ENCODE results near the gene PEX11A. TPM values are rescaled to one million over a fixed set of nuclear protein-coding genes. Genes with fewer than 3 reads are reported as not detected.

The PEX11A gene
- total and polyA plus RNA-seq, 2 of the 8 experiments (the other 6 are each of a cell fraction or from before 2014, with no cell fraction given), result 2.9 to 3.0 TPM

DNA sequence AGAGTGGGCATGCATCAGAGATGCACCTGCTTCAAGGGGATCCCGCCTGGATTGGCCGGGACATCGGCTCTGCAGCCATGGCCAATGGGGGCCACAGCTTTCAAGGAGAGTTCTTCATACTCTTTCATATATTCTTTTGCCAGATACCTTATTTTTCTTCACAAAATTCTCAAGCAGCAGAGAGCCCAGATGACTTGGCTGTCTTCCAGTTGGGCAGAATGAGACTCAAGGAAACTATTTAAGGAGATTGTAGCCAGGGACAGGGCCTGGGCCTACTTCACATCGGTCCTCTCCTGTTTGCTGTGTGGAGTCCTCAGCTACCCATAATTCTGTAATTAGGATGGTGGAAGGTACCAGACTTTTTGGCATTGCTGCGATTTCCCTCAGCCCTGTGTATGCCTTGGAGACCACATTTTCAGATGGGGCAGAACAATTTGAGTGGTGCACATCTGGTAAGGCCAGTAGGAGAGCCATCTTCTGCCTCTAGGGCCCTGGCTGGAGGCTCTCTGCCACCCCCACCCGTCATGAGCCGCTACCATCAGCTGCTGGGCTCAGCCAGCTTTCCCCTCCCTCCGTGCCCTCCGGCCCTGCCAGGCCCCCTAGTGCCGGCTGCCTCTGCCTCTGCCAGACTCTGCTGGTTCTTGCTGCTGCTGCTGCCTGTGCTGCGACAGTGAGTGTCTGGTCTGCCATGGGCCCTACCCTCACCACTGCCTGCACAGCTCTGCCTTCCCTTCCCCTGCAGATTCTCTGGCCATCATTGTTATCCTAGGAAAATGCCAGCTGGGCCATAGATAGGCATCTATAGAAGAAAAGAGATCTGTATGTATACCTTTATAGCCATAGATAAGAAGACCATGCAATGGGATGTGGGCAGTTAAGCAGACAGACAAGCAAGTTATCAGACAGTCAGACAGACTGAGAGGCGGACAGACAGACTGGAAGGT is 18.1 kb downstream of the PEX11A start (continued):
- TF ChIP-seq SP2 (IDR thresholded peaks at IDR 0.05; ENCODE audit: low read length) (no peak), KDM4A (IDR thresholded peaks at IDR 0.05; ENCODE audit: low read depth, low read length, severe bottlenecking) (no peak)
